Sigmoid colon (tissue), 7 donors: ENCODE data around the gene EGR4. TPM values are rescaled to one million over a fixed set of nuclear protein-coding genes. Genes with fewer than 3 reads are reported as not detected.

ENCODE experiments used
- DNase-seq: peaks from one replicate; pipeline ENCODE4 v3.0.0-alpha.2; 2019
- H3K27ac ChIP-seq, 4 donors: fragments of 200-600 bp; sonication (generic); one replicate each; pipeline ENCODE4 v1.5.1; 2016 to 2019; ENCODE audit warnings: mild to moderate bottlenecking in 1 of 4
- H3K27me3 ChIP-seq, 3 donors: fragments of 200-600 bp; sonication (generic); one replicate each; pipeline ENCODE4 v1.5.1; 2019; ENCODE audit warnings: mild to moderate bottlenecking in 1 of 3
- H3K36me3 ChIP-seq, 4 donors: fragments of 200-600 bp; sonication (generic); one replicate each; pipeline ENCODE4 v1.5.1; 2016 to 2019
- H3K4me1 ChIP-seq, 4 donors: fragments of 200-600 bp; sonication (generic); one replicate each; pipeline ENCODE4 v1.5.1; 2017 to 2019
- H3K4me3 ChIP-seq, 4 donors: fragments of 200-600 bp; sonication (generic); one replicate each; pipeline ENCODE4 v1.5.1; 2017 to 2019; ENCODE audit warnings: mild to moderate bottlenecking in 2 of 4, moderate library complexity in 1 of 4
- H3K9me3 ChIP-seq, 4 donors: fragments of 200-600 bp in 3 of 4; sonication (generic) in 3 of 4; one replicate each; pipeline versions ENCODE4 v1.5.1 to v1.6.1; 2013 to 2019
- CTCF ChIP-seq, 4 experiments: fragments of 450-650 bp in 3 of 4; fragments of 200-600 bp in 1 of 4; IDR thresholded peaks; one replicate each; pipeline ENCODE4 v1.5.1; 2016 to 2019; ENCODE audit warnings: antibody characterized with exemption in 4 of 4, mild to moderate bottlenecking in 3 of 4, moderate library complexity in 2 of 4
- EP300 ChIP-seq, 4 donors: sonication (generic); formaldehyde crosslinking; IDR thresholded peaks; one replicate each; pipeline ENCODE4 v1.6.1; 2017; ENCODE audit warnings: antibody characterized with exemption in 4 of 4
- POLR2A ChIP-seq, 2 donors: fragments of 450-650 bp; IDR thresholded peaks; one replicate each; pipeline ENCODE4 v1.6.1; 2016; ENCODE audit warnings: antibody characterized with exemption in 2 of 2, mild to moderate bottlenecking in 2 of 2, moderate library complexity in 2 of 2
- POLR2AphosphoS5 ChIP-seq, 4 donors: sonication (generic); formaldehyde crosslinking; IDR thresholded peaks; one replicate each; pipeline ENCODE4 v1.6.1; 2017; ENCODE audit warnings: antibody characterized with exemption in 4 of 4
- WGBS, 2 donors: extraction: QIAGEN DNeasy Blood & Tissue Kit; methylation state at CpG; one replicate each; pipeline ENCODE4 v1.1.7; 2013; 5-methylcytosine and 5-hydroxymethylcytosine counted together
- intact Hi-C: fragments of 100-400 bp; cut with DNase I; formaldehyde crosslinking; loops from one replicate; pipeline ENCODE4 v1.15.1; 2023
- polyA plus RNA-seq, 3 donors: library from polyadenylated mRNA; stranded (reverse); fragments of 200-250 nt; gene quantifications; one replicate each; pipeline ENCODE4 v1.2.3, GENCODE V29; 2013
- total RNA-seq, 4 donors: library from RNA; depleted of rRNA; stranded (reverse); fragments of >200 nt; gene quantifications; one replicate each; pipeline ENCODE4 v1.1.0, GENCODE V29; 2016
- donor health status: healthy with polysubstance abuse.
- donor health status: Bipolar disorder and iron deficiency.
- donor health status: healthy.

EGR4 gene
- total and polyA plus RNA-seq, 7 donors = 0.07 to 0.14 TPM; not detected in 5

- H3K9me3 ChIP-seq = no peaks in the 10 kb centered on the region
- H3K4me1 ChIP-seq = peaks cover 0 to 23% (median 18%) of the 10 kb centered on the region in 4 donors
- H3K4me3 ChIP-seq = peak overlapping the region in 1 of 4 donors; percentile 78
- no peaks in the 10 kb centered on the region for H3K36me3 ChIP-seq
- WGBS, 2 donors = 59 to 66% methylated on average over 5 of the region's 5 CpGs
- H3K27me3 ChIP-seq = peaks cover 0 to 42% (median 14%) of the 10 kb centered on the region in 3 donors
- no peak overlapping the region for H3K27ac ChIP-seq
- intact Hi-C loops = no loop called here
- no peak for DNase-seq
- TF ChIP-seq POLR2AphosphoS5 (IDR thresholded peaks at IDR 0.05) = no peak
- no peak for TF ChIP-seq CTCF (IDR thresholded peaks at IDR 0.05)
- TF ChIP-seq EP300 (IDR thresholded peaks at IDR 0.05) = no peak
- no peak for TF ChIP-seq POLR2A (IDR thresholded peaks at IDR 0.05)
These were observed 10.3 kb downstream of the EGR4 start for GRCh38 chr2:73282924-73283544.

- peaks cover 0 to 23% (median 18%) of the 10 kb centered on the region in 4 donors for H3K4me1 ChIP-seq
- peaks cover 0 to 27% (median 6%) of the 10 kb centered on the region in 3 donors for H3K27me3 ChIP-seq
These were observed 12.1 kb downstream of the EGR4 start for GRCh38 chr2:73281244-73281643.

GRCh38 chr2:73279852-73280251 is 13.5 kb downstream of the EGR4 start:
- H3K27me3 ChIP-seq = peaks cover 0 to 13% (median 0%) of the 10 kb centered on the region in 3 donors
- no peak overlapping the region for H3K27ac ChIP-seq
- 86 to 88% methylated on average over 9 of the region's 9 CpGs for WGBS, 2 donors
- H3K36me3 ChIP-seq = no peaks in the 10 kb centered on the region
- intact Hi-C loops = no loop called here
- H3K4me3 ChIP-seq = no peak overlapping the region
- H3K9me3 ChIP-seq = no peaks in the 10 kb centered on the region
- TF ChIP-seq CTCF (IDR thresholded peaks at IDR 0.05) (no peak), EP300 (IDR thresholded peaks at IDR 0.05) (no peak), POLR2A (IDR thresholded peaks at IDR 0.05) (no peak), POLR2AphosphoS5 (IDR thresholded peaks at IDR 0.05) (no peak)
- DNase-seq = no peak
- H3K4me1 ChIP-seq = peaks cover 0 to 18% (median 14%) of the 10 kb centered on the region in 4 donors

More at GRCh38 chr2:73281244-73281643, 12.1 kb downstream of the EGR4 start:
- Histone ChIP-seq H3K9me3 (no peaks in the 10 kb centered on the region), H3K36me3 (no peaks in the 10 kb centered on the region), H3K4me3 (no peak overlapping the region), H3K27ac (no peak overlapping the region)
- no peak for TF ChIP-seq POLR2AphosphoS5 (IDR thresholded peaks at IDR 0.05)
- DNase-seq = no peak
- intact Hi-C loops = no loop called here

GRCh38 chr2:73272270-73272669 is 21.1 kb downstream of the EGR4 start:
- WGBS, 2 donors = 91 to 94% methylated on average over 1 of the region's 1 CpG

More at GRCh38 chr2:73272270-73272669, 21.1 kb downstream of the EGR4 start:
- no peak for DNase-seq
- H3K27me3 ChIP-seq = peaks cover 16 to 30% (median 29%) of the 10 kb centered on the region in 3 donors
- intact Hi-C loops = no loop called here
- TF ChIP-seq EP300 (IDR thresholded peaks at IDR 0.05) = no peak
- TF ChIP-seq POLR2AphosphoS5 (IDR thresholded peaks at IDR 0.05) = no peak
- no peak for TF ChIP-seq CTCF (IDR thresholded peaks at IDR 0.05)
- TF ChIP-seq POLR2A (IDR thresholded peaks at IDR 0.05) = no peak
- H3K36me3 ChIP-seq = no peaks in the 10 kb centered on the region
- H3K4me3 ChIP-seq = no peak overlapping the region
- peaks cover 0 to 17% (median 10%) of the 10 kb centered on the region in 4 donors for H3K4me1 ChIP-seq
- H3K9me3 ChIP-seq = no peaks in the 10 kb centered on the region
- no peak overlapping the region for H3K27ac ChIP-seq
